PFSK-1 (cell line): ENCODE data around the gene SEMA4B.

Experiments used
- FOXP2 ChIP-seq: optimal IDR thresholded peaks from 2 replicates; pipeline ENCODE3; 2011; ENCODE audit warnings: borderline replicate concordance, control low read depth, inconsistent platforms; ENCODE audit not compliant: insufficient read depth; ENCODE audit errors: extremely low read length, extremely low read depth
- POLR2AphosphoS5 ChIP-seq: IDR thresholded peaks from 2 replicates; pipeline ENCODE4 v1.6.1; 2012; ENCODE audit warnings: low read depth, mild to moderate bottlenecking, control low read depth, low read length, moderate library complexity
- REST ChIP-seq, 2 experiments: IDR thresholded peaks; 2 replicates each; pipeline versions ENCODE4 v1.6.1 to v1.8.0; 2011 to 2012; ENCODE audit warnings: low read depth in 2 of 2, low read length in 2 of 2, control low read depth in 1 of 2, inconsistent platforms in 1 of 2, mild to moderate bottlenecking in 1 of 2, moderate library complexity in 1 of 2; ENCODE audit not compliant: insufficient read depth in 1 of 2
- SIN3A ChIP-seq: IDR thresholded peaks from 2 replicates; pipeline ENCODE4 v1.6.1; 2012; ENCODE audit warnings: mild to moderate bottlenecking, low read length, moderate library complexity, borderline replicate concordance; ENCODE audit not compliant: insufficient read depth
- TAF1 ChIP-seq: IDR thresholded peaks from 2 replicates; pipeline ENCODE4 v1.6.1; 2012; ENCODE audit warnings: low read length, control low read depth, borderline replicate concordance; ENCODE audit not compliant: insufficient read depth

Gene SEMA4B

DNA sequence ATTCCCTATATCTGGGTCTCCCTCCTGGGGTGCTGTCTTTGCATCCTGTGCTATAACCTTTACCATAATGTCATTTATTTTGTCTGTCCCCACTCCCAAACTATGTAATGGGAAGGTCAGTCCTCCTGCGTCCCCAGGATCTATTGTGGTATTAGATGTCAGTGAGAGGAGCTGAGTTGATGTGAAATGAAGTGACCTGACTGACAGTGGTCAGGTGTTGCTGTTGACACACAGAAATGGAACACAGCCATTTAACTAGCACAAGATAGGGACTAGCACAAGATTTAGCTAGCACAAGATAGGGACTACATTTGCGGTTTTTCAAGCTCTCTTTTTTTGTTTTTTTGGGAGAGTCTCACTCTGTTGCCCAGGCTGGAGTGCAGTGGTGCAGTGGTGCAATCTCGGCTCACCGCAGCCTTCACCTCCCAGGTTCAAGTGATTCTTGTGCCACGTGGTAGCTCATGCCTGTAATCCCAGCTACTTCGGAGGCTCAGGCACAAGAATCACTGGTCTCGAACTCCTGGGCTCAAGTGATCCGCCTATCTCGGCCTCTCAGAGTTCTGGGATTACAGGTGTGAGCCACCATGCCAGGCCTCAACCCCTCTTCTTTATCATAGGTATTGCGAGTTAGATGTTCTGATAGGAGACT lies 69.5 kb downstream of the SEMA4B start:
- TF ChIP-seq REST (IDR thresholded peaks at IDR 0.05; ENCODE audit: insufficient read depth in 1 of 2, low read depth in 2 of 2, low read length in 2 of 2), result no peak
- TF ChIP-seq TAF1, result no peak
- no peak for TF ChIP-seq POLR2AphosphoS5
- TF ChIP-seq FOXP2, result no peak
- TF ChIP-seq SIN3A, result no peak

DNA sequence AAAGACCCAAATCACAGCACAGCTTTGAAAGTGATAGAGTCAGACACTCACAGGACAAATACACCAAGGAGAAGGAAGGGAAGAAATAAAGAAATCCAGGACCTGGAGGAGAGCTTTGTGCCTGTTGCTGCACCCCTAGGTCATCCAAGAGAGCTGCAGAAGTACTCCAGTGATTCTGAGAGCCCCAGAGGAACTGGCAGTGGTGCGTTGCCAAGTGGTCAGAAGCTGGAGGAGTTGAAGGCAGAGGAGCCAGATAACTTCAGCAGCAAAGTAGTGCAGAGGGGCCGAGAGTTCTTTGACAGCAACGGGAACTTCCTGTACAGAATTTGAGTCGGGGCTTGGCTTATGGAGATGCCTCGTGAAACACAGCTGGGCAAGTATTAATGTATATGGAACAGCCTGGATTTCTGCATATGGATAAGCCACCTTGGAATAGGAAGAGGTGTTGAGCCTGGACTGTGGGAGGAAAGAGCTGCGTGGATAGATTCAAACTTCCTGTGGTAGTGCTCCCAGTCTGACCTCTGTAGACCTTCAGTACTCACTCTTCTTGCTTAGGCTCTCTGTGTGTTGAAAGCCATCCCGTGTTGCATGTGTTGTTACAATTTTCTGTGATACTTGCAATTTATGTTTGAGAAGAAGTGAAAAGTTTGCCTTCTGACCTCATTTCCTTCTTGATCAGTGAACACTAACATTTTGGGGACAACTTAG lies 70.5 kb downstream of the SEMA4B start:
- TF ChIP-seq REST (IDR thresholded peaks at IDR 0.05; ENCODE audit: insufficient read depth in 1 of 2, low read depth in 2 of 2, low read length in 2 of 2), result no peak
- no peak for TF ChIP-seq SIN3A
- TF ChIP-seq POLR2AphosphoS5, result no peak
- TF ChIP-seq FOXP2, result no peak
- no peak for TF ChIP-seq TAF1
